ENCODE results near the gene B3GNT9. TPM values are rescaled to one million over a fixed set of nuclear protein-coding genes. Genes with fewer than 3 reads are reported as not detected.

Gene B3GNT9
- 3.7 TPM for total RNA-seq

- peak; percentile 53 for ATAC-seq
These were observed at the start of gene B3GNT9 for GRCh38 chr16:67150833-67151396. B3GNT9 (minus strand) TSS chr16:67150998; CDS start chr16:67150485, 513 bp downstream.

- no peak for ATAC-seq
These were observed 49.7 kb upstream of the B3GNT9 start for GRCh38 chr16:67200491-67200890.

GRCh38 chr16:67199808-67200198 lies 49.0 kb upstream of the B3GNT9 start:
- no peak for ATAC-seq

- ATAC-seq, result peak; percentile 85
These were observed 48.4 kb upstream of the B3GNT9 start, which contains the start of gene ELMO3 for GRCh38 chr16:67199011-67199807. ELMO3 (plus strand) TSS chr16:67199131; CDS start chr16:67199327, 196 bp downstream.

- peak; percentile 63 for ATAC-seq
These were observed 47.5 kb upstream of the B3GNT9 start for GRCh38 chr16:67198238-67198734.

GRCh38 chr16:67197704-67198103 lies 46.9 kb upstream of the B3GNT9 start:
- ATAC-seq, result no peak

GRCh38 chr16:67196881-67197280 lies 46.1 kb upstream of the B3GNT9 start:
- ATAC-seq, result no peak

GRCh38 chr16:67195676-67196075 lies 44.9 kb upstream of the B3GNT9 start:
- no peak for ATAC-seq

GRCh38 chr16:67194260-67194659 lies 43.5 kb upstream of the B3GNT9 start:
- ATAC-seq, result no peak

GRCh38 chr16:67193536-67193935 lies 42.7 kb upstream of the B3GNT9 start:
- ATAC-seq, result no peak

- peak; percentile 2 for ATAC-seq
These were observed 42.1 kb upstream of the B3GNT9 start for GRCh38 chr16:67192781-67193361.

- peak; percentile 91 for ATAC-seq
These were observed 41.3 kb upstream of the B3GNT9 start, which contains the start of gene E2F4 for GRCh38 chr16:67191995-67192681. E2F4 (plus strand) TSS chr16:67192155; CDS start chr16:67192228, 73 bp downstream.

- ATAC-seq, result no peak
These were observed 40.7 kb upstream of the B3GNT9 start for GRCh38 chr16:67191411-67191994.

- ATAC-seq, result no peak
These were observed 39.9 kb upstream of the B3GNT9 start for GRCh38 chr16:67190448-67191399.

- ATAC-seq, result no peak
These were observed 39.2 kb upstream of the B3GNT9 start, which contains the start of gene EXOC3L1 for GRCh38 chr16:67190041-67190440. EXOC3L1 (minus strand) TSS chr16:67190136; CDS start chr16:67189676, 460 bp downstream.

- ATAC-seq, result no peak
These were observed 38.0 kb upstream of the B3GNT9 start for GRCh38 chr16:67188798-67189197.

- ATAC-seq, result no peak
These were observed 37.5 kb upstream of the B3GNT9 start for GRCh38 chr16:67188323-67188722.

- ATAC-seq, result no peak
These were observed 36.5 kb upstream of the B3GNT9 start for GRCh38 chr16:67187175-67187890.

GRCh38 chr16:67186550-67186950 lies 35.8 kb upstream of the B3GNT9 start:
- no peak for ATAC-seq

GRCh38 chr16:67185651-67186134 lies 34.9 kb upstream of the B3GNT9 start:
- ATAC-seq, result no peak

Measured in esophagus mucosa (tissue), 1 donor.